Activated CD8-positive, alpha-beta memory T cell treated with anti-CD3 and anti-CD28 coated beads for 24 hours (primary cell): ENCODE data around the gene SIX4.
"Not testable (repeated sequence)": the region's sequence is repeated elsewhere in the genome, so short reads cannot be mapped to it uniquely, and the experiment has no call there.

Experiments used
- DNase-seq: peaks from one replicate; pipeline ENCODE4 v3.0.0-alpha.2; 2020

The SIX4 gene

GRCh38 chr14:60723907-60724618 is at the start of gene SIX4:
TSS of gene SIX4 (minus strand) at chr14:60724351. CDS start at chr14:60724074, 277 bp downstream.
- peak; percentile 65 for DNase-seq

DNA sequence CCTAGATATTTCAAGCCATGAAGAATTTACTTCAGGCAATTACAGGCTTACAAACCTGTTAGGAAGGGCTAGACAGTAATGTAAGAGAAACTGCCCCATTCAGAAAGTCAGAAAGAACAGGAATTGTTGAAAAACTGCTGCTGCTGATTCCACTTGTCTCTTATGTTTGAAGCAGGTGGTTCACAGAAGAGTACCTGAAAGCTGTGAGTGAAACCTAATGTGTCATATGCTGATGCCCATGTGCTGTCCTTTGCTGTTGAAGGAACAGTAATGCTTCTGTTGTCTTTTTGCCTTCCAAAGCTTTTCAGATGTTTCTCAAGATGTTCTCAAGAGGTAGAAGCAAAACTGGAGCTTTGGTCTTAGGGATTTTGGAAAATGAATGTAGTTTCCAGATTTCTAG is 49.4 kb upstream of the SIX4 start:
- no peak for DNase-seq

DNA sequence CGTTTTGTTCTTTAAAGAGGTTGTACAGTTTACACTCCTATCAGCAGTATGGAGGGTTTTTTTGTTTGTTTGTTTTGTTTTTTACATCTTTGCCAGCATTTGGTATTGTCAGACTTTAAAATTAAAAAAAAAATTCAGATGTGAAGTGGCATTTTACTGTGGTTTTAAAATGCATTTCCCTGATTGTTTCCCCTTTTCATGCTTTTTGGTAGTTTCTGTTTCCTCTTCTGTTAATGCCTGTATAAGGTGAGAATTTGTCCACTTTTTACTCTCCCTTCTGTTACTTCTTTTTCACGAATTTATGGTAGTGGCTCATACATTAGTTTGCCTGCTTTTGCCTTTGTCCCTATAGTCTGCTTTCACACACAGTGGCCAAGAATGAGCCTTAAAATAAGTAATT is 47.0 kb upstream of the SIX4 start:
- DNase-seq: no peak

DNA sequence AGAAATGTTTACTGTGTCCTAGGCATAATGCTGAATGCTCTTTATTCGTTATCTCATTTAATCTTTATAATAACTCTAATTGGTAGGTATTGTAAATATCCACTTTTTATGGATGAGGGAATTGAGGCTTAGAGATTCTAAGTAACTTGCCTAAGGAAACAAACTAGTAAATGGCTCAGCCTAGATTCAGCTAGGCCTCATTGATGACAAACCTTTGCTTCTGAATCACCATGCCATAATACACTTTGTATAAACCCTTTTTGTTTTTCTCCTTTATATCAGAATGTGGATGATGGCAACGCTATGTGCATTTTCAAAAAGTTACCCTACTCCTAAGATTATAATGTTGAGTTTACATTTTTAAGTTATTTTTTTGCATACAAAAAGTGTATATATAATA is 44.5 kb upstream of the SIX4 start:
- DNase-seq: no peak

DNA sequence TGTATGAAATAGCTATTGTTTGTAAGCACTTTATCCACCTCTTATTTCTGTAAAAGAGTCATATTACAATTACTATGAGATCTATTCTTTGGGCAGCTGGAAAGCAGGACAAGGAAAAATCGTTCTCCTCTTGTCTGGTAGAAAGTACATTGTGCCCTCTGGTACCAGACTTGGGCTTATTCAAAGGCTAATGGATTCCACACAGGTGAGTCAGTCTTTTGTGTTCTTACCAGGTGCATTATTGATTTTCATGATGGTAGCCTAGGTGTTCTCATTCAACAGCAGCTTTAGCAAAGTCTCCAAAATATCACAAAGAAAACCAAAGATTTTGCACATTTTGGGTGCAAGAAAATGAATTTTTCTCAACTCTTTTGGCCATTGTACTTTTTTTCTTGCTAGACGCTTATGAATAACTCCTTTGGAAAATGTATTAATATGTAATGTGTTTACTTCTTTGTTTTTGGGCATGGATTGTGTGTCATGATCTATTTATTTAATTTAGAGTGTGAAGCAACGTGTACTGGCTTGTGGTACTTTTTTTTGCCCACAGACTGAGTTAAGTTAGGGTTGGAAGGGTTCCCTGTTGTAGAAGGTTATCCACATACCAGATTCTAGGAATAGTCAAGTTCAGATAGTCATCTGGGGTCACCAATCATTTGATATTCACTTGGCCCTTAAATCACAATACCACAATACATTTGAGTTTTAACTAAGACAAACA is 36.7 kb upstream of the SIX4 start:
- no peak for DNase-seq

DNA sequence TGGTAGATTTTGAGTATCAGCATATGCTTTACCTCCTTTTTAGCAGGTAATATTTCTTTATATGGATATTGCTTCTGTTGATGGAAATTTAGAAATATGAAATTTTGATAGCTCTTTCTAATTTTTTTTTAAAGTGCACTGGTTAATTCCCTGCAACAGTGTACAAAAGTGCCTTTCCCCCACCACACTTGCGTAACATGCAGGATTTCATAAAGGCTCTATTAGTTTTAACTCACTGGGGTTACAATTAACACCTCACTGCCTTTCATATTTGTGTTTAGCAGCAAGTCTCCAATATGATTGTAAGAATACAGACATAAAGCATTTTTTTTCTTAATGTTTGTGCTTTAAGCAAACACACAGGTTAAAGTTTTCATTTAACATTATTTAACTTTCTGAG is 36.1 kb upstream of the SIX4 start:
- no peak for DNase-seq

GRCh38 chr14:60758885-60759284 is 34.7 kb upstream of the SIX4 start:
- no peak for DNase-seq

GRCh38 chr14:60757567-60758002 is 33.4 kb upstream of the SIX4 start:
- DNase-seq: no peak

GRCh38 chr14:60756847-60757246 is 32.7 kb upstream of the SIX4 start:
- no peak for DNase-seq

DNA sequence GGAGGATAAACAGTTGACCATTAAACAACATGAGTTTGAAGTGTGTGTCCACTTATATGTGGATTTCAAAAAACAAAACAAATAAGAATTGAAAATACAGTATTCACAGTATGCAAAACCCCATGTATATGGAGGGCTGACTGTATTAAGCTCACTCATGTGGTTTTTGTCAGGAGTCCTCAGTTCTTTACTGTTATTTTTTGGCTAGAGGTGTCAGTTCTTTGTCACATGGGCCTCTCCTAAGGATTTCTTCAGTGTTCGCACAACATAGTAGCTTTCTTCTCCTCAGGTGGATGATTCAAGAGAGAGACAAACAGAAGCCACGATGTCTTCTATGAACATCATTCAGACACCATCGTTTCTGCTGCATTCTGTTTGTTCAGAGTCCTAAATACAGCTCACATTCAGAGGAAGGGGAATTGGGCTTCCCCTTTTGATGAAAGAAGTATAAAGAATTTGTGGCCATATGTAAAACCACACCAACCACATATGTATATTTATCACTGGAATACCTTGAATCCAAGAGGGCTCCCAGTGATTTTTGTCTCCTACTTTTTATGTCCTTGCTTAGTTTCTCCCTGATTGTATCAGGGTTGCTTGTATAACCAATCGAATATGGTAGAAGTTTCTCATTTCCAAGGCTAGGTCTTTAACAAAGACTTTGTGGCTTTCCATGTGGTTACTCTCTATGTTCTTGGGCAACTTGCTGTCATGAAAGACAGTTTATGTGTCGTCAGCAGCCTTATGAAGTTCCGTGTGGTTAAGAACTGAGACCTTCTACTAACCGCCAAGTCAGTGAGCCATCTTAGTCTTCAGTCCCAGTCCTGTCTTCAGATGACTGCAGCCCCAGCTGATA is 29.3 kb upstream of the SIX4 start:
- DNase-seq: no peak

DNA sequence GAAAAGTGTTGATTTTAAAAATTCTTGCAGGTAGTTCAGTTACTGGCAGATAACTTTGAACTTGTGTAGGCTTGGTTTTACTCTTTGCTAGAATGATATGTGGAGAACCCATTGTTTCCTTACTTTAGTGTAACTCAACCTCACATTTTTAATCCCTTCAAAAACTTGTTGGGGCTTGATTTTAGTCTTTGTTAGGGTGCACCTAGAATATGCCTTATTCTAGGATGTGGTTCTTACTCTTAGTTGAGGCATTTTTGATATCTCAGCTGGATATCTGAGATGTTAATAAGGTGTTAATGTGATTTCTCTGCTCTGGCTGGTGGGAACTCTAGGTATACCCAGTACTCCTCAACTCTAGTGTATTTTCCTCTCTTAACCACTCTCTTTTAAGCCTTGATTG is 20.4 kb upstream of the SIX4 start:
- DNase-seq: no peak

- no peak for DNase-seq
Observed at GRCh38 chr14:60738843-60739508, 14.8 kb upstream of the SIX4 start.

- DNase-seq: no peak
Observed at GRCh38 chr14:60736494-60736893, 12.3 kb upstream of the SIX4 start.

DNA sequence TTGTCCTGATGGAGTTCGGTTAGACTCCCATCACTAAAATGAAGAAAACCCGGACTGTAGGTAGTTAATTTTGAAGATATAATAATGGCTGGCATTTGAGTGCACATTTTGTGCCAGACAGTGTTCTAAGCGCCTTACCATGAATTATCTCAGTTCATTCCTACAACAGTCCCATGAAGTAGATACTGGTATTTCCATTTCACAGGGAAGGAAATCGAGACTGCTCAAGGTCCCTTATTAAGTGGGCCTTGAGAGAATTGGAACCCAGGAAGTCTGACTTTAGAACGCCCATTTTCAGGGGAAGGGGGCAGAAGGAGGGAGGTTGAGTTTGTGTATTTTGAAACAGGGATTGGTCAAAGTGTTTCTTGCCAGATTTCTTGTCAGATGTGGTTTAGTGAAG is 11.3 kb upstream of the SIX4 start:
- no peak for DNase-seq

DNA sequence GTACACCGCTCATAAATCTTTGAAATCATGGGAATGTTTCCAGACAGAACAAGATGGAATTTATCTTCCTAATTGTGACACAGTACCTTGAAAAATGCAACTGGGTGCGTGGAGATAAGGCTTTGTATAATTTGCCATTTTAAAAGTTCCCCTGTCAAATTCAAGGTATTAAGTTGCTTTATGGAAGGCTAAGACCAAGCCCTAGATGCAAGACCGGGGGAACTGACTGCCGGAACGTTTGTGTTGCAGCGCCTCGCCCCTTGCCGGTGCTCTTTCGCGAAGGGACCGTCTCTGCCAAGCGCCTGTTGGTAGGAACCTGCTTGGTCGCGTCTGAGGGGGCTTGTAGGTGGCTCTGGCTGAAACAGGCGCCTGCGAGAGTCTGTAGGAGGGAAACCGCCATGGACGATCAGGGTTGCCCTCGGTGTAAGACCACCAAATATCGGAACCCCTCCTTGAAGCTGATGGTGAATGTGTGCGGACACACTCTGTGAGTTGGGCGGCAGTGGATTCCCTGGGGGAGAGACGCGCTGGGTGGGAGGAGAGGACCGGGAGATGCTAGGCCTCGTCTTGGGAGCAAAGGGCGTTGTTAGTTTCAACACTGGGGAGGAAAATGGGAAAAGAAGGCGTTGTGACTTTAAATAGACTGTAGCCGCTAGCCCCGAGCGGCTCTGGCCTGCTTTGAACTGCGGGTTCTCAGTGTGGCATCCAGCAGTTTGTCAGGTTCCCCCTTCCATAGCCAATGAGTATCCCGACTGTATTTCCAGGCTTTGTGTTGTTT is 10.5 kb upstream of the SIX4 start, which contains the start of gene MNAT1:
Gene MNAT1, plus strand, starts transcription at position 297 of the 778 bp plus-strand sequence. Its CDS starts 102 bp downstream, at position 399.
- peak; percentile 92 for DNase-seq

- DNase-seq: no peak
Observed at GRCh38 chr14:60732840-60733483, 8.8 kb upstream of the SIX4 start.

DNA sequence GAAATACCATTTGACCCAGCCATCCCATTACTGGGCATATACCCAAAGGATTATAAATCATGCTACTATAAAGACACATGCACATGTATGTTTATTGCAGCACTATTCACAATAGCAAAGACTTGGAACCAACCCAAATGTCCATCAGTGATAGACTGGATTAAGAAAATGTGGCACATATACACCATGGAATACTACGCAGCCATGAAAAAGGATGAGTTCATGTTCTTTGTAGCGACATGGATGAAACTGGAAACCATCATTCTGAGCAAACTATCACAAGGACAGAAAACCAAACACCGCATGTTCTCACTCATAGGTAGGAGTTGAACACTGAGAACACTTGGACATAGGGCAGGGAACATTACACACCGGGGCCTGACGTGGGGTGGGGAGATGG is 7.1 kb upstream of the SIX4 start:
- DNase-seq: not testable (repeated sequence)

- DNase-seq: peak; percentile 76
Observed at GRCh38 chr14:60723116-60723906, 840 bp downstream of the SIX4 start.

GRCh38 chr14:60722357-60723115 is 1.6 kb downstream of the SIX4 start:
- peak; percentile 70 for DNase-seq

- DNase-seq: no peak
Observed at GRCh38 chr14:60722107-60722356, 2.1 kb downstream of the SIX4 start.
